Measurements from ENCODE around the gene PFDN6.

- no peak for TF ChIP-seq SP1 (IDR thresholded peaks at IDR 0.05)
- TF ChIP-seq HDGF (IDR thresholded peaks at IDR 0.05; ENCODE audit: borderline replicate concordance) = no peak
- TF ChIP-seq, protein P1, sequence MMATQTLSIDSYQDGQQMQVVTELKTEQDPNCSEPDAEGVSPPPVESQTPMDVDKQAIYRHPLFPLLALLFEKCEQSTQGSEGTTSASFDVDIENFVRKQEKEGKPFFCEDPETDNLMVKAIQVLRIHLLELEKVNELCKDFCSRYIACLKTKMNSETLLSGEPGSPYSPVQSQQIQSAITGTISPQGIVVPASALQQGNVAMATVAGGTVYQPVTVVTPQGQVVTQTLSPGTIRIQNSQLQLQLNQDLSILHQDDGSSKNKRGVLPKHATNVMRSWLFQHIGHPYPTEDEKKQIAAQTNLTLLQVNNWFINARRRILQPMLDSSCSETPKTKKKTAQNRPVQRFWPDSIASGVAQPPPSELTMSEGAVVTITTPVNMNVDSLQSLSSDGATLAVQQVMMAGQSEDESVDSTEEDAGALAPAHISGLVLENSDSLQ (IDR thresholded peaks at IDR 0.05) = no peak
- TF ChIP-seq FOXA1 (IDR thresholded peaks at IDR 0.05) = no peak
- no peak for TF ChIP-seq FOXK2 (IDR thresholded peaks at IDR 0.05)
- TF ChIP-seq LEF1 (IDR thresholded peaks at IDR 0.05; ENCODE audit: borderline replicate concordance) = no peak
- TF ChIP-seq ZNF384 (IDR thresholded peaks at IDR 0.05) = no peak
- no peak for TF ChIP-seq FOXM1 (IDR thresholded peaks at IDR 0.05; ENCODE audit: borderline replicate concordance)
- no peak for TF ChIP-seq CTBP1 (IDR thresholded peaks at IDR 0.05; ENCODE audit: borderline replicate concordance)
- no peak for TF ChIP-seq ELF4 (IDR thresholded peaks at IDR 0.05)
These were observed 31.1 kb downstream of the PFDN6 start for GRCh38 chr6:33320315-33321181.
